ENCODE measurements around the gene KLHL12. TPM values are rescaled to one million over a fixed set of nuclear protein-coding genes. Genes with fewer than 3 reads are reported as not detected.

The KLHL12 gene
- total and polyA plus RNA-seq, 2 donors (not counting 3 experiments of a cell fraction or from before 2014, with no cell fraction given) = 22.8 to 23.0 TPM

DNA sequence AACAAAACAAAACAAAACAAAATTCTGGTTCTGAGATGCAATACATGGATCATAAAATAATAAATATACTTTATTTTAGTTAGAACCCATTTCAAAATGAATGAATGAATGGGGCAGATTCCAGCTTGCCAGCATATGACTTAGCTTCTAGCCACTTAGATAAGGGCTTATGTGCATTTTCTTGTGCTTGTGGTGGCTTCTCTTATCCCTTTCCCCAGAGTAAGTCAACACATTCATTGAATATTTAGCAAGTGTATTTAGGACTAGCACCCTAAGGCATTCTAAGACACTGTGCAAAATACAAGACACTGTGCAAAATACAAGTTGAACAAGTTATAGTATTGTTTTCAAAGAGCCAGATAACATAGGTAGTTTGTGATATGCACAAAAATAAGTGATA, 26.4 kb upstream of the KLHL12 start:
- Histone ChIP-seq H3K4me1 (ENCODE audit: control insufficient read depth, extremely low read depth, insufficient read depth, low read length) (peaks cover 27% of the 10 kb centered on the region), H3K27me3 (ENCODE audit: control insufficient read depth in 2 of 2, insufficient read depth in 2 of 2, low read length in 2 of 2) (no peaks in the 10 kb centered on the region), H3K9ac (replicated peaks; ENCODE audit: extremely low read depth, insufficient read depth, low read length) (no peak overlapping the region), H3K36me3 (ENCODE audit: control insufficient read depth in 2 of 2, extremely low read depth in 1 of 2, insufficient read depth in 2 of 2, low read length in 2 of 2) (peaks cover 0 to 12% of the 10 kb centered on the region in 2 experiments), H3K4me2 (ENCODE audit: insufficient read depth, low read length) (peak overlapping the region; percentile 34), H3K79me2 (ENCODE audit: control insufficient read depth, insufficient read depth, low read length) (peaks cover 61% of the 10 kb centered on the region), H3K4me3 (replicated peaks in 1 of 3; ENCODE audit: insufficient read depth in 1 of 3, low read depth in 1 of 3, low read length in 3 of 3) (no peak overlapping the region), H3K9me1 (replicated peaks; ENCODE audit: control insufficient read depth, extremely low read depth, insufficient read depth, low read length) (no peaks in the 10 kb centered on the region), H4K20me1 (replicated peaks; ENCODE audit: control insufficient read depth, extremely low read depth, insufficient read depth, low read length) (peaks cover 18% of the 10 kb centered on the region), H3K9me3 (replicated peaks; ENCODE audit: control insufficient read depth, insufficient read depth, low read length) (no peaks in the 10 kb centered on the region), H2AFZ (ENCODE audit: low read depth, low read length) (no peak overlapping the region), H3K27ac (ENCODE audit: insufficient read depth, low read depth, low read length) (no peak overlapping the region)
- no peak for DNase-seq (ENCODE audit: low read depth, low spot score)
- no peak for TF ChIP-seq EZH2 (IDR thresholded peaks at IDR 0.05; ENCODE audit: borderline replicate concordance, low read depth, low read length, severe bottlenecking)
- TF ChIP-seq JUN (IDR thresholded peaks at IDR 0.05; ENCODE audit: borderline replicate concordance, insufficient read depth, insufficient read length, low read depth) = no peak
- TF ChIP-seq, protein P1, sequence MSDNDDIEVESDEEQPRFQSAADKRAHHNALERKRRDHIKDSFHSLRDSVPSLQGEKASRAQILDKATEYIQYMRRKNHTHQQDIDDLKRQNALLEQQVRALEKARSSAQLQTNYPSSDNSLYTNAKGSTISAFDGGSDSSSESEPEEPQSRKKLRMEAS (IDR thresholded peaks at IDR 0.05; ENCODE audit: insufficient read depth, insufficient read length) = no peak
- no peak for TF ChIP-seq POLR2A (IDR thresholded peaks at IDR 0.05; ENCODE audit: low read depth, low read length)
- no peak for TF ChIP-seq GATA2 (IDR thresholded peaks at IDR 0.05; ENCODE audit: insufficient read depth, insufficient read length, low read depth, low read length)
- TF ChIP-seq, protein P2, sequence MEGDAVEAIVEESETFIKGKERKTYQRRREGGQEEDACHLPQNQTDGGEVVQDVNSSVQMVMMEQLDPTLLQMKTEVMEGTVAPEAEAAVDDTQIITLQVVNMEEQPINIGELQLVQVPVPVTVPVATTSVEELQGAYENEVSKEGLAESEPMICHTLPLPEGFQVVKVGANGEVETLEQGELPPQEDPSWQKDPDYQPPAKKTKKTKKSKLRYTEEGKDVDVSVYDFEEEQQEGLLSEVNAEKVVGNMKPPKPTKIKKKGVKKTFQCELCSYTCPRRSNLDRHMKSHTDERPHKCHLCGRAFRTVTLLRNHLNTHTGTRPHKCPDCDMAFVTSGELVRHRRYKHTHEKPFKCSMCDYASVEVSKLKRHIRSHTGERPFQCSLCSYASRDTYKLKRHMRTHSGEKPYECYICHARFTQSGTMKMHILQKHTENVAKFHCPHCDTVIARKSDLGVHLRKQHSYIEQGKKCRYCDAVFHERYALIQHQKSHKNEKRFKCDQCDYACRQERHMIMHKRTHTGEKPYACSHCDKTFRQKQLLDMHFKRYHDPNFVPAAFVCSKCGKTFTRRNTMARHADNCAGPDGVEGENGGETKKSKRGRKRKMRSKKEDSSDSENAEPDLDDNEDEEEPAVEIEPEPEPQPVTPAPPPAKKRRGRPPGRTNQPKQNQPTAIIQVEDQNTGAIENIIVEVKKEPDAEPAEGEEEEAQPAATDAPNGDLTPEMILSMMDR (IDR thresholded peaks at IDR 0.05; ENCODE audit: extremely low read depth in 1 of 2, insufficient read depth in 1 of 2, low read depth in 1 of 2, low read length in 2 of 2) = no peak
- TF ChIP-seq MYC (IDR thresholded peaks at IDR 0.05; ENCODE audit: low read depth, low read length) = no peak
- no peak for TF ChIP-seq POLR2AphosphoS5 (IDR thresholded peaks at IDR 0.05; ENCODE audit: insufficient read depth, low read depth, low read length)
- no peak for TF ChIP-seq FOS (IDR thresholded peaks at IDR 0.05; ENCODE audit: borderline replicate concordance, insufficient read depth, low read length)
- intact Hi-C loops (cut with micrococcal nuclease) (loop anchor here (1.0 kb wide), 1 partner anchor 26 kb away; the partner anchor contains the start of gene KLHL12), dilution Hi-C loops (cut with MboI; ENCODE audit: extremely low pct_ligation_motif_present, low sequenced_read_pairs) (no loop called here)
- POLR2A ChIA-PET = interaction anchor here (0.6 to 0.7 kb wide), 2 partner anchors 69 to 111 kb away, joined by 3 to 5 read pairs; no protein-coding TSS in a partner anchor
- FAIRE-seq = no peak
- no TSS peak for BruUV-seq (replicated peaks)
- CTCF ChIA-PET = interaction anchor here (0.6 to 2.4 kb wide), 8 partner anchors 10 to 234 kb away, joined by 3 to 10 read pairs (median 4); no protein-coding TSS in a partner anchor

Measured in endothelial cell of umbilical vein (primary cell).